GM19468 (cell line): ENCODE results near the gene SHISA6.
"Not testable (repeated sequence)": the region's sequence is repeated elsewhere in the genome, so short reads cannot be mapped to it uniquely, and the experiment has no call there.

Experiments used
- ATAC-seq: cut with Tn5 transposase; IDR thresholded peaks from one replicate; pipeline ENCODE4 v1.9.1; 2021; ENCODE audit warnings: mild to moderate bottlenecking, moderate library complexity, moderate number of reproducible peaks; ENCODE audit not compliant: unreplicated experiment; ENCODE audit errors: extremely low read depth

SHISA6 gene

DNA sequence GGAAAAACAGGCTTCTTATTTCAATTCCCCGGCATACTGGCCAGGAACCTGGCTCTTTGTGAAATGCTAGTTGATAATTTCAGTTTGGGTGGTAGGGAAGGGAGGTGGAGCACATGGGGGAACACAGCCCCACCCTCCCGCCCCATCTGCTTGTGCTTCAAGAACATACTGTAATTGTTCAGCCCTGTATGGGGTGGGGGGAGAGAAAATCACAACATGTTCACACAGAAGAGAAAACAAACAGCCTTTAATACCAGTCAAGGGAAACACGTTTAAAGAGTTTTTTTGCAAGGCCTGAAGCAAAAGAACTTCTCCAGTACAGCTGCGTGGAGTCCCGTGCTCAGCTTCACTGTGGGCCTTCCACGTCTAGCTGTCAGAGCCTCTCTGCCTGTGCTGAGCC lies 59.7 kb downstream of the SHISA6 start:
- ATAC-seq, result no peak

DNA sequence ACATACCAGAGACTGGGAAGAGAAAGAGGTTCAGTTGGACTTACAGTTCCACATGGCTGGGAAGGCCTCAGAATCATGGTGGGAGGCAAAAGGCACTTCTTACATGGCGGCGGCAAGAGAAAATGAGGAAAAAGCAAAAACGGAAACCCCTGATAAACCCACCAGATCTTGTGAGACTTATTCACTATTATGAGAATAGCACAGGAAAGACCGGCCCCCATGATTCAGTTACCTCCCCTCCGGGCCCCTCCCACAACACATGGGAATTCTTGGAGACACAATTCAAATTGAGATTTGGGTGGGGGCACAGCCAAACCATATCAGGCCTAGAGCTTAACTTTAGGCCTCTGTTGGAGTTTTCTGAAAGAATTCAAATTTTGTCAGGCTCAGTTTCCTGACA lies 60.9 kb downstream of the SHISA6 start:
- not testable (repeated sequence) for ATAC-seq

DNA sequence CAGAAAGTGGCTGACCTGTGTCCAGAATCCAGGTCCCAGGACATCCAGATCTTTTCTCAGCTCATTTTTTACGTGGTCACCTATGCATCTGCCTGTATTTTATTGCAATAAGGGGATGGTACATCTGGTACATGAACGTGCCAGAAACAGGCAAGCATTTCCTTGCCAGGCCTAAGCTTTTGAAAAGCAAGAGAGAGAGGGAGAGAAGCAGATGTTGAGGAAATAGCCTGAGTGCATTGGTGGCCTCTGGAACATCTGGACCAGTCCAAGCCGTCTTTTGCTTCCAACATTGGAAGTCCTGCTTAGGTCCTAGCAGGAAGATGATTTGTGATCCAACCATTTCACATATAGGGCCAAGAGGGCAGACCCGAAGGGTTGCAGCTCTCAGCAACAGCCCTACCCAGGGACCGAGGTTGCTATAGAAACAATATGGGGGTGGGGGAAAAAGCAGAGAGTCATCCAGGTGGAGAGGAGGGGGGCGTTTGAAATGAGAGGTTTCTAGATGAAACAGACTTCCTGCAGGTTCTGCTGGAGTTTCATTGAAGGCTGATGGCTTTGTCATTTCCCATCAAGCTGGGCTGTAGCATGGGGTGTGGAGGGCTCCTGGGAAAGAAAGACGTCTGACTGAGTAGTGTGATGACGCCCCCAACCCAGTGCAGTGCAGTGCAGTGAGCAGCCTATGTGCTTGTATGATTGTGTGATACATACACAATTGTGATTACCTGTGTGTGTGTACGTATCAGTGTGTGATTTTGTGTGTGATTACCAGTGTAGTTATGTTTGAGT lies 61.6 kb downstream of the SHISA6 start:
- ATAC-seq, result no peak

DNA sequence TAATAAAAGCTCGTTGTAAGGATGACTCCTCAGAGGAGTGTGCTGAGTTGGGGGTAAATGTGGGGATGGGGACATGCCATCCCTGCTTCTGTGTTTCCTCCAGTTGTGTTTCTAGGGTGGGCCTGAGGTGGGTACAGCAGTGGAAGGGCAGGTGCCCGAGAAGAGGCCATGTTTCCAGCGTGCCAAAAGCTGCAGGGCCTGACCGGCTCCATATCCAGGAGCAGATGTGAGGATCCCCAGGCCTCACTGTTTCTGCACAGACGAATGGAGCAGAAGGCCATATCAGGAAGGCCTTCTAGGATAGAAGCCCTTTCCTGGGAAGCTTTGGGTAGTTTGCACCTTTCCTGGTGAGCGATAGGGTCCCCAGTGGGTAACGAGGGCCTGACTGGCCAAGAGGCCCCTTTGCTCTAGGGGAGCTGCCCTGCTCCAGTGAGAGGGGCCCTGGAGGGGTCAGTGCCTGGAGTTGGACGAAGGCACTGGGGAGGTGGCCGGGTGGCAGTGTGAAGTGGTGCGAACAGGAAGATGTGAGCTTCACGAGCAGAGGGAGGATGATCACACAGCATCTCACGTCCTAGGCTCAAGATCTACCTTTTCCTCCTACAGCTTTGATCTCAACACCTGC lies 62.9 kb downstream of the SHISA6 start:
- ATAC-seq, result no peak

DNA sequence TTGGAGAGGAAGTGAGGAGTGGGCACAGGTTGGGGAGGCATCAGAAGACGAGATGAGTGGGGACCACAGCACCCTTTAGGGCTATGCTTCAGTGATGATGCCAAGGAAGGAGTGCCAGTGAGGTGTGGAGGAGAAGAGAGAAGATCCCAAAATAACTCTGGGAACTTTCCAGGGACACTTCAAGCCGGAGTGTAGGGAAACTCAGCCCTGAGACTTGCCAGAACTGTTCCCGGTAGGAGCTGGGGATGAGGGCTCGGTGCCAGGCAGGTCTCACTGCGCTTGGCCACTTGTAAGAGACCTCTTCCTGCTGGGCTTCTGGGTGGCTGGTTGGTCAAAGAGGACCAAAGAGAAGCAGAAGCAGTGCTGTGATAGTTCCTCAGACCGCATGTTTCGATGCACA lies 63.6 kb downstream of the SHISA6 start:
- no peak for ATAC-seq

DNA sequence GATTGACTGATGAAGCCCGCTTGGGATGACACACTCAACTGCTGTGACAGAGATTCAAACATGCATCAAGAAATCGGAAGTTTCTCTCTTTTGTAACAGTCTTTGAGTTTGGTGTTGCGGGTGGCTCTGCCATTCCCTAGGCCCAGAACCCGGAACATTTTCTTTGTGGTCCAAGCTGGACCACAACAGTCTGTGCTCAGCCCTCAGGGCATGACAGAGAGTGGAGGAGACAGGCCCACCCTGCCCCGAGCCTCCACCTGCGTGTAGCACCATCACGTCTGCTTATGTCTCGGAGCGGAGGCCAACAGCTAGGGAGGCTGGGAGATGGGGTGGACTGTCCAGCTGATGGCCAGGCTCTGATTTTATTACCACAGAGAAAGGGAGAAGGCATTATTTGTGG lies 64.5 kb downstream of the SHISA6 start:
- no peak for ATAC-seq

DNA sequence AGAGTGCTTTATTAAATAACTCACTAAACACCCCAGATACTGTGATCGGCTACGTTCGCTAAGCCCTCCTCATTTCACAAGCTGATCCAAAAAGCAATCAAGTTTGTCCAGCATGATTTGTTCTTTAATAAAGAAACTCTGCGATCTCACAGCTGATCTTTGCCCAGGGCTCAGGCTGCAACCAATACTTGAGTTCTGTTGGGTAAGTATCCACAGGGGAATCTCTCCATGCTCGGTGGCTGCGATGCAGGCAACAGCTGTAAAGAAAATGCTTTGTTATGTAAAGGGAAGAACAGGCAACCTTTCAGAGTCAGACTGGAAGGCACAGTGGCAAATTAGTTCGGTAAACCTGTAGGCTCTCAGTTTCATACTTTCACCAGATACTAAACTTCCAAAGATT lies 67.5 kb downstream of the SHISA6 start:
- no peak for ATAC-seq

DNA sequence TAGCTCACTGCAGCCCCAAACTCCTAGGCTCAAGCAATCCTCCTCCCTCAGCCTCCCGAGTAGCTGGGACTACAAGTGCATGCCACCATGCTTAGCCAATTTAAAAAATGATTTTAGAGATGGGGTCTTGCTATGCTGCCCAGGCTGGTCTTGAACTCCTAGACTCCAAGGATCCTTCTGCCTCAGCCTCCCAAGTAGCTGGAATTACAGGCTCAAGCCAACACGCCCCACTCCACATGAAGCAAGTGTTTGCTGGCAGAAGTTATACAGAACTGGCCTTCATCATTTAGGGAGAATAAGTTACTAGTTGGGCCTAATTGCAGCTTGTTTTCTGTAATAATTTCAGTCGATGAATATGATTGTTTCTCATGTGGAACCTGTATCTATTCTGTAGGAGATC lies 68.0 kb downstream of the SHISA6 start:
- no peak for ATAC-seq

DNA sequence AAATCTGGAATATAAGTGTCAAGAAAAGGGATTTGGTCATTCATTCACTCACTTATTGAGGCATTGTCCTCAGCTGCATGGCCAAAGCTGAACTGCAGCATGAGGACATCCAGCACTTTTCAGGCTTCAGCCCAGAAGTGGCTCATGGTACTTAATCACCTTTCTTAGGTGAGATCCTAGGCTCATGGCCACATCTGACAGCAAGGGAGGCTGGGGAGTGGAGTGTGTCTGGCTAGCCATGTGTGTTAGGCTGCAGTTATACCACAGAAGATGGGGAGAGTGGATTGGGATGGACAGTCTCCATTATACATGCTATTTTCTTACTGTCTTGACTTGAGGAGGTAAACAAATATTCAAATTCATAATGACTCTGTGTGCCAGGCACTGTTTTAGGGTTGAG lies 68.8 kb downstream of the SHISA6 start:
- ATAC-seq, result no peak

DNA sequence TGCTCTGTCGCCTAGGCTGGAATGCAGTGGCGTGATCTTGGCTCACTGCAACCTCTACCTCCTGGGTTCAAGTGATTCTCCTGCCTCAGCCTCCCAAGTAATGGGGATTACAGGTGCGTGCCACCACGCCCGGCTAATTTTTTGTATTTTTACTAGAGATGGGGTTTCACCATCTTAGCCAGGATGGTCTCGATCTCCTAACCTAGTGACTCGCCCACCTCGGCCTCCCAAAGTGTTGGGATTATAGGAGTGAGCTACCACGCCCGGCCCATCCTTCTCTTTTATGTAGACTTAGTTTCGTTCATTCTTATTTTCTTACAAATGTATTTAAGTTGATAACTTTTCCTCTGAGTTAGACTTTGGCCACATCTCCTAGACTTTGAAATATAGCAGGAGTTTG lies 75.4 kb downstream of the SHISA6 start:
- not testable (repeated sequence) for ATAC-seq

DNA sequence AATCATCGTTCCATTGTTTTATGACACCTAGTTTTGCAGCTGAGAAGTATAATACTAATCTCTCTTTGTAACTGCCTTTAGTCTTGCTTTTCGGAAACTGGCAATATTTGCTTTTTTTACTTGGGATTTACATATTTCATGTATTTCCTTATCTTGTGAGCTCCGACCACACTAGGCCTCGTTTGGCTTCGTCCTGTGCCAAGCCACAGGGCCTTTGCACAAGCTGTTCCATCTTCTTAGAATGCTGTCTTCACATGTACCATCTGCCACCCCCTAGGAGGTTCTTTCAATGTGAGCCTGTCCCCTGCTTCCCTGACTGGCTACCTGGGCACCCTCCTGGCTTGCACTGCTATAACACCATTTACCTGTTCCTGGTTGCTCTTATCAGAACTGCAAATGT lies 77.2 kb downstream of the SHISA6 start:
- ATAC-seq, result no peak

DNA sequence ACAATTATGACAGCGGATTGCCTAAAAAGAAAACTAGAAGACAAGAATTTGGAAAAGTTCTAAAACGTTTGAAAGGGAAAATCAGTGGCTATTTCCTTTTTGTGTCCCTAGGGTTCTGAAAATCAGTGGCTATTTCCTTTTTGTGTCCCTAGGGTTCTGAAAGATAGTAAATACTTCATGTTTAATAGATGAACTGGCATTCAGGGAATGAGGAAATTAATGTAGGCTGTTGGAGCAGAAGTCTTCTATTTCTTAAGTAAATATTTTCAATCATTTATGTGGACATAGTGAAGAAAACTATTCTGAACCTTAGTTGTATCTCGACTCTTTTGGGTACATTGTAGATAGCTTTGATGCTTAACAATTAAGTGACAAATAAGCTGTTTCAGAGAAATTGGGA lies 78.9 kb downstream of the SHISA6 start:
- ATAC-seq, result no peak

DNA sequence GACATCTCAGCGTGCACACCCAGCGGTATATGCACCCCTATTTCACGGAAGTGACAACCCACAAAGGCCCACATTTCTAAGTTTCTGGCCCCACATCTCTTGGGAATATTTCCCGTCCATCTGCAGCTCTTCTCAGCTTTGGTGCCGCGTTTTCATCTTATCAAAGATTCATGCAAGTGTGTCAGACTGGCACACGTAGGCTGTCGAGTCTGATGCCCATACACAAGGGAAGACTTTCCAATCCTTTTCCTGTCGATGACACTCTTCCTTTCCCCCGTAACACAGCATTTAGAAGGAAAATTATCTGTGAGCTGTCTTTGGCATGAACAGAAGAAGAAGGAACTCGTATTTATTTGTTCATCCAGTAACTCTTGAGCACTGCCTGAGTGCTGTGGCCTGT lies 83.0 kb downstream of the SHISA6 start:
- no peak for ATAC-seq

DNA sequence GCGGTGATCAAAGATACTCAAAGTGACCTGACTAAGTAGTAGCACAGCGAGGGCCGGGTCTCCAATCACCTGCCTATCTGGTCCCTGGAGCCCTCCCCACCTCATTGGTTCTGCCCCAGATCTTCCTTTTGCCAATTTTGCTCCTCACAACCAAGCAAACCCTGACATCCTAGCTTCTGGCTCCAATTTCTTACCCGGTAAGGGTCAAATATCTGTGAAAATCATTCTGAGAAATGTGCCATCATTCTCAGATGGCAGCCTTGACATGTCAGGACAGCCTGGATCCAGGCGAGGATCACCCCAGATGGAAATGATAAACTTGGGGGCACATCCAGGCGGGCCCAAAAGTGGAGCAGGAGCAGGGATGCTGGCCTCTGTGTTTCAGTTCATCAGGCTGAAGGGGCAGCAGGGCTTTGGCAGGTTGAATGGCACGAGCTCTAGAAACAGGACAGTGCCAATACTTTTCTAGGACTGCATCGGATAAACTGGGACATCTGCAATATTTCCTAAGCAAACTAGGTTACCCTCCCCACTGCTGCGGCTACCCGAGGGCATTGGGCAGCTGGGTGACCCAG lies 83.9 kb downstream of the SHISA6 start:
- ATAC-seq, result no peak

DNA sequence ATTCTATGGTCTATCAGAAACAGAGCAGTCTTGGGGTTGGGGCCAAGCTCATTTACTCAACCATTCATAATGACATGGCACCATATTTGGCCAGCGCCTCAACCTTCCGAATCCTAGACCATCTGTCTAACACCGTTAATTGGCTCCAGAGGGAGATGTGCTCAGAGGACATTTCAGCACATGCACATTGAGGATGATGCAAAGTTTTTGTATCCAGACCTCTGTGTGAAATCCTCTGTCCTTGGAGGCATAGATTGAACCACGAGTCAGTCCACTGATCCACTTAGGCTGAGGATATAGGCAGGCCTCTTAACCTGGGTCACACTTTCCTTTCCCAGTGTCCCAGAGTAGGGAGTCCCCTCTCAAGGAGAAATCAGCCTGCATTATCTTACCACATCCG lies 85.5 kb downstream of the SHISA6 start:
- no peak for ATAC-seq

DNA sequence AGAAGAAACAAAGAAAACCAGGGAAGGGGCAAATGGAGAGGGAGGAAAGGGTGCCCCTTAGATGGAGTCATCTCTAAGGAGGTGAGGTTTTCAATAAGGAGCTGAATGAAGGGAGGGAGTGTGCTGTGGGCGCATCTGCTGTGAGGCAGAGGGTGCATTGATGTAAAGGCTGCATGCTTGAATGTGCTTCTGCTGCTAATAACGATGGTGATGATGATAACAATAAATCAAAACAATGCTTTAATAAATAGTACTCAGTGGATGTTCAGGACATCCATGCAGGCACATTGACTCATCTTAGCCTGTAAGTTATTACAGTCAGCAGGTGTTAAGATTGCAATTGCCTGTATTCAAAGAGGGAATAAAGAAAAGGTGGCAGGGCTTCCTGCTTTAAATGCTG lies 87.8 kb downstream of the SHISA6 start:
- ATAC-seq, result no peak

DNA sequence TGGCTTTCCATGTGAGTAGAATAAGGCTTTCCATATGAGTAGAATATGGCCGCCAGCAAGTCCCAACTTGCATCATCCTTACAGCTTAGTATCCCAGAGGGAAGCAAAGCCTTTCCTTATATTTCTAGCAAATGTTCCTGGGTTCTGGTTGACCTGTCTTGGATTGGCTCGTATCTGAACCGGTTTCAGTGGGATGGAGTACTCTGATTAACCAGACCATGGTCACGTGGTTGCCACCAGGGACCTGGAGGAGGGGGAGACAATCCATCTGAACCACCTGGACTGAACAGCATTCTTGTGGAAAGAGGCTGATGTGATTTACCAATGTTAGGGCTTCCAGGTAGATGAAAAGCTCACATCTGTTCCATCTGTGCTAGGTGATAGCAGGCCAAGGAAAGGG lies 89.0 kb downstream of the SHISA6 start:
- ATAC-seq, result no peak

DNA sequence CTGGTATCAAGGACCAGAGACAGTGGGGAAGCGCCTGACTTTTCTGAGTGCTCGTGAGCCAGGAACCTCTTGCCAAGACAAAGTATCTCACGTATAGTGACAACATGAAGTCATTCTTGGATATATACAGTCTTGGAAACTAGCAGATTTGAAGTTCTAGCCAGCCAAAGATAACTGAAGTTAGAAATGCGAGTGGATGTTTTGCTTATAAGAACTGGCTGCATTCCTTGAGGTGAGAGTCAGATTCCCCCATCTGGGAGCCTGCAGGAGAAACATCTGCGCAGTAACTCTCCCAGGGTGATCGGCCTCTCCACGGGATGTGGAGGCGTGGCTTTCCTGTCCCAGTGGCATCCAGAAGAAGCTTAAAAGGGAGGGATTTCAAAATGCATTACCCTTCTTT lies 89.8 kb downstream of the SHISA6 start:
- ATAC-seq, result no peak

DNA sequence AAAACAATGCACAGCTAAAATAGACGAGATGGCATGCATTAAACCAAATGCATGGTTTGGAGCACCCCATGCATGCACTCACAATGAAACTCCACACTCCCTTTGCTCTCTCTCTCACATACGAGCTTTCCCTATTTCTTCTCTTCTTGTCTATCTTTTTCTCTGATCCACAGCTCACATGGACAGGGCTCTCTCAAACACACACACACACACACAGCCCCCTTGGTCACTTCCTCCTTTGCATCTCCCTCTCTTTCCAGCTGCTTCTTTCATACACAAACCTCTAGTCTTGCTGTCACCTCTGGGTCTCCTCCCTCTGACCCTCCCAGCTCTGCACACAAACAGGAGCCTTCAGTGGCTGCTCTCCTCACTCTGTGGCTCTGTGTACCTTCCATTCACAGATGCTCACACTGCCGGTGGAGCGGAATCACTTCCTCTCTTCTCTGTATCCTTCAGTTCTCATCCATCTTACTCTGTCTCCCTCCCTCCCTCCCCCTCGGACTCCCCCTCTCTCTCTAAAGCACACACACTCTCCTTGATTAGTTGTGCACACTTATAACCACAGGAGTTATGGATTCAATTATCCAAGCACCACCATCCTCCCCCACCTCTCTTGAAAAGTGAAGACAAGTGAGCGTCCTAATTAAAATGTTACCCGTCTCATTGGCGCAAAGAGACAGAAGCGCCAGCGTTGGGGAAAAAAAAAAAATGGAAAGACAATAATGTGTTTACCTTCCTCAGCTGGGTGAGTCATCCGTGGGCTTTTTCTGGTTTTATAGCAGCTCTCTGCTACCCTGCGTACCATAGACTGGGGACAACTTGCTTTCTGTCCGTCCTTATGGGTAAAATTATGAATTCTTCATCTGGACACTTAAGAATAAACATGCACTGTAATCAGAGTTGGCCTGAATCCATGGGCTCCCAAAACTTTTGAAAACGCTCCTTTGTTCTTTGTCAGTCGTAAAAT lies 90.8 kb downstream of the SHISA6 start:
- ATAC-seq, result no peak

DNA sequence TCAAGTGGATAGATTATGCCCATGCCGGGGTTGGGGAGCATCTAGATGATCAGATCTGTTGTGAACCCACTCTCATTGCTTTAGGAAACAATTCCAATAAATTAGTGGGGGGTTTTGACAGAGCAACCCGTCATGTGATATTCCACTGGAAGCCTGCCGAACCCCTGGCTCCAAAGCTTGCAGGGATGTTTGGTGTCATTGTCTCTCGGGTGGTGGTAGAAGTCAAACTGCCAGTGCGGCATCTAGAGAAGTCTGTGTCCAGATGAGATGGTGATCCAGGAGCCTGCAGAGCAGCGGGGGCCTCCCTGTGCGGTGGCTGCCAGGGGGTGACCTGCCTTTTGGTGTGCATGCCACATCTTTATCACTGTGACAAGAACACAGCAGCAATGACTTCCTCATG lies 91.7 kb downstream of the SHISA6 start:
- no peak for ATAC-seq

DNA sequence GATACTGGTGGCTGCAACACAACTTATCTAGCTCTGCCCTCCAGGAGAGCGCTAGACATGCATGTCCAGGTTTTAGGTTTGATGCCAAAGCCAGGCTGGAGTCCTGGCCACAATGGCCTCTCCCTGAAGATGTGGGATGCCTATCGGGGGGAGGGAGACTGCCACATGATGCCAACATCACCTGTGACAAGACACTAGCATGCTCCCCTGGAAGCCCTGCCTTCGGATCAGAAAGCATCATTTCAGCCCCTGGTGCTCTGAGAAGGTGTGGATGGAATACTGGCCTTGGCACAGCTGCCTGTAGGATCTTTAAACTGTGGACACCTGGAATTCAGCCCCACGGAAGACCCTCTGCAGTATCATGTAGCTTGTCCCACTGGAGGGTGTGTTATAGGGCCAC lies 93.5 kb downstream of the SHISA6 start:
- ATAC-seq, result no peak
